WERI-Rb-1 (cell line): ENCODE data around the gene AOPEP.
A peak's percentile ranks its signal among the peaks of the same experiment; 100 is the strongest.

ENCODE experiments used
- DNase-seq: peaks from one replicate; pipeline ENCODE4 v3.0.0-alpha.2; 2020
- H3K27ac ChIP-seq: fragments of 250-450 bp; sonication (Bioruptor Pico); 2 replicates; pipeline ENCODE4 v1.5.1; 2020; ENCODE audit warnings: mild to moderate bottlenecking, moderate library complexity
- H3K27me3 ChIP-seq: fragments of 250-450 bp; sonication (Bioruptor Pico); 2 replicates; pipeline ENCODE4 v1.5.1; 2021; ENCODE audit warnings: mild to moderate bottlenecking, low read depth, moderate library complexity; ENCODE audit not compliant: insufficient read depth, severe bottlenecking
- H3K36me3 ChIP-seq: fragments of 250-450 bp; sonication (Bioruptor Pico); 2 replicates; pipeline ENCODE4 v1.5.1; 2020; ENCODE audit warnings: mild to moderate bottlenecking, moderate library complexity
- H3K4me3 ChIP-seq: 2 replicates; pipeline ENCODE4 v1.5.1; 2011; ENCODE audit warnings: low read depth, mild to moderate bottlenecking, control low read depth, low read length
- H3K9me3 ChIP-seq: fragments of 250-450 bp; sonication (Bioruptor Pico); 2 replicates; pipeline ENCODE4 v1.5.1; 2021; ENCODE audit warnings: mild to moderate bottlenecking, moderate library complexity; ENCODE audit not compliant: severe bottlenecking
- TF ChIP-seq, protein P1 (sequence below): IDR thresholded peaks from 2 replicates; pipeline ENCODE4 v1.5.1; 2011; ENCODE audit warnings: low read depth, mild to moderate bottlenecking, control low read depth, inconsistent platforms, low read length

The AOPEP gene

DNA sequence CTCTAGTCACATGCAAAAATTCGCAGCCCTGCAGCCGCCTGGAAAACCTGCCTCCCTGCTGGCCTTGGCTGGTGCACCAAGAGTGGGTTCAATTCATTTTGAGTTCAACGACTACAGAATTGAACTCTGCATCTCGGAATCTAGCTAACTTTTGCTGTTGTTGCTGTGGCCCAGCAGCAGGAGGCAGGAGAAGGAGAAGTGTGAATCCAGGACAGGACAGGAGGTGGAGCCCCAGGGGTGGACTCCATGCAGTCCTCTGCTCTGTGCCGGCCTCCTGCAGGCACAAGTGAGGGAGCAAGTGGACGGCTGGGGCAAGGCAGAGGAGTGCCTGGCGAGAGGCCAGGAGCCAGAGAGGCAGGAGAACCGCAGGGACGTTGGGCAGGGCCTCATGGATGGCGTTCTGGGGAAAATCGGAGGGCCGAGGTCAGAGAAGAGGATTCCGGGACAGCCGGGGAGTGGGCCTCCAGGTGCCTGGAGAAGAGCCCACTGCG, 376.8 kb downstream of the AOPEP start:
- no peak overlapping the region for H3K27ac ChIP-seq
- H3K9me3 ChIP-seq, result no peaks in the 10 kb centered on the region
- TF ChIP-seq, protein P1, sequence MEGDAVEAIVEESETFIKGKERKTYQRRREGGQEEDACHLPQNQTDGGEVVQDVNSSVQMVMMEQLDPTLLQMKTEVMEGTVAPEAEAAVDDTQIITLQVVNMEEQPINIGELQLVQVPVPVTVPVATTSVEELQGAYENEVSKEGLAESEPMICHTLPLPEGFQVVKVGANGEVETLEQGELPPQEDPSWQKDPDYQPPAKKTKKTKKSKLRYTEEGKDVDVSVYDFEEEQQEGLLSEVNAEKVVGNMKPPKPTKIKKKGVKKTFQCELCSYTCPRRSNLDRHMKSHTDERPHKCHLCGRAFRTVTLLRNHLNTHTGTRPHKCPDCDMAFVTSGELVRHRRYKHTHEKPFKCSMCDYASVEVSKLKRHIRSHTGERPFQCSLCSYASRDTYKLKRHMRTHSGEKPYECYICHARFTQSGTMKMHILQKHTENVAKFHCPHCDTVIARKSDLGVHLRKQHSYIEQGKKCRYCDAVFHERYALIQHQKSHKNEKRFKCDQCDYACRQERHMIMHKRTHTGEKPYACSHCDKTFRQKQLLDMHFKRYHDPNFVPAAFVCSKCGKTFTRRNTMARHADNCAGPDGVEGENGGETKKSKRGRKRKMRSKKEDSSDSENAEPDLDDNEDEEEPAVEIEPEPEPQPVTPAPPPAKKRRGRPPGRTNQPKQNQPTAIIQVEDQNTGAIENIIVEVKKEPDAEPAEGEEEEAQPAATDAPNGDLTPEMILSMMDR, result peak; percentile 74
- peaks cover 59% of the 10 kb centered on the region for H3K36me3 ChIP-seq
- H3K27me3 ChIP-seq, result no peaks in the 10 kb centered on the region
- peak; percentile 53 for DNase-seq
- H3K4me3 ChIP-seq, result no peak overlapping the region

DNA sequence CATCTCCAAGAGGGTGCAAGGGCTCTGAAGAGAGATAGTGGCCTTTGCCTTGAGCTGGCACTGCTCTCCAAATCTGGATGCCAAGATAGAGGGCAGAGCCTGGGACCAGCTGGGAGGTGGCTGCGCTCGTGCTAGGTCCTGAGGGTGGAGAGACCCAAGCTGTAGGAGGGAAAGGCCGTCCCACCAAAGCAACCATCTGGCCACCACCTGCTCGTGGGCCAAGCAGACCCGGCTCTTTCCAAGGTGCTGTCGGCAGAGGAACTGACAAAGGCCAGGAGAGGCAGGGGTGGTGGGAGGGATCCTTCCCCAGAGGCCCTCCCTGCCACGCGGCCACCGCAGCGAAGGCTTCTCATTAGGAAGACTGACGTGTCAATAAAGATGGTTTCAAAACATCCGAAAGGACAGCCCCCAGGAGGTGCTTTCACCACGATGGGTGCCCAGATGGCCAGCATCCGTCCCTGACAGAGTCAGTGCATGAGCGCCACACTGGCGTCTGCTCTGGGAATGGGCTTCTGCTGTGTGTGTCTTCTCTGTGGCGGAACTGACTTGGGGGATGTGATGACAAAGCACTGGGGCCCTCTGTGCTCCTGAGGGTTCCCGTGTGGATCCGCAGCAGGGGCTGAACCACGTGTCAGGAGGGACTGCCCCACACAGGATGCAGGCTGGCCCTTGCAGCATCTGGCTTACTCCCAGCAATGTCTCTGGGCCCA, 377.5 kb downstream of the AOPEP start:
- H3K36me3 ChIP-seq, result peaks cover 60% of the 10 kb centered on the region
- no peak overlapping the region for H3K27ac ChIP-seq
- no peak for DNase-seq
- H3K4me3 ChIP-seq, result no peak overlapping the region
- H3K27me3 ChIP-seq, result no peaks in the 10 kb centered on the region
- TF ChIP-seq, protein P1, result no peak
- H3K9me3 ChIP-seq, result no peaks in the 10 kb centered on the region

DNA sequence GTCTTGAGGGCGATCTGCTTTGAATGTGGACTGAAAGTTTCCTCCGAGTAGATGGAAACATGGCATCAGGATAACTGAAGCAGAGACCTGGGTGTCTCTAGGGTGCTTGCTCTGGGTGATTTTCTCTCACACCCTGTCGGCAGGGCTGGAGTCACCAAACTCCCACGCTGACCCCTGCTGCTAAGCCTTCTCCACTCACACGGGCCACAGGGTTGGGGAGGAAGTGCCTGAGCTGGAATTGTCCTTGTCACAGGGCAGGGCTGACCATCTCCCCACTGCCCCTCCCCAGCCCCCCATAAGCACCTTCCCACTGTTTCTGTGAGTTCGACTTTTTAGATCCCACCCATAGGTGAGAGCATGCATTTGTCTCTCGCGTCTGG, 378.1 kb downstream of the AOPEP start:
- Histone ChIP-seq H3K27ac (no peak overlapping the region), H3K9me3 (no peaks in the 10 kb centered on the region), H3K4me3 (no peak overlapping the region), H3K27me3 (no peaks in the 10 kb centered on the region), H3K36me3 (peaks cover 58% of the 10 kb centered on the region)
- TF ChIP-seq, protein P1, result 0 out of 2 replicates have a peak, but pooled peaks have one; percentile 4
- no peak for DNase-seq

DNA sequence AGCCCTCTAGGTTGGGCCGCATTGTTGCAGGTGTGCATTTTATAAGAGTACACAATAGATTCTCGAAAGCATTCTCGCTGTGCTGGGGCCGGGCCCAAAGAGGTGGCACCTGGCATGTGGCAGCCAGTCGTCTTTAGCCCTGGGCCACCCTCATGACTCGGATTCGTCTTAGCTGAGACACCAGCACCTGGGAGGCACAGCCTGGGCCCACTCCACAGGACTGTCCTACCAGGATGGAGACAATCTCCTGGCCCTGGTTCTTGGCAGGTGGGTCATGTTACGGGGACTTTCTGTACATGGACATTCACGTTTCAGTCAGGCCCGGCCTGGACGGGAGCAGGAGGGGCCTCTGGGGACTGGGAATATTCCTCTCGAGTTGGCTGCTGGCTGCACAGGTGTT, 378.5 kb downstream of the AOPEP start:
- DNase-seq, result no peak
- Histone ChIP-seq H3K36me3 (peaks cover 57% of the 10 kb centered on the region), H3K4me3 (no peak overlapping the region), H3K27ac (no peak overlapping the region; the same call in 1 of the 2 replicates), H3K27me3 (no peaks in the 10 kb centered on the region), H3K9me3 (no peaks in the 10 kb centered on the region)
- TF ChIP-seq, protein P1, result no peak

DNA sequence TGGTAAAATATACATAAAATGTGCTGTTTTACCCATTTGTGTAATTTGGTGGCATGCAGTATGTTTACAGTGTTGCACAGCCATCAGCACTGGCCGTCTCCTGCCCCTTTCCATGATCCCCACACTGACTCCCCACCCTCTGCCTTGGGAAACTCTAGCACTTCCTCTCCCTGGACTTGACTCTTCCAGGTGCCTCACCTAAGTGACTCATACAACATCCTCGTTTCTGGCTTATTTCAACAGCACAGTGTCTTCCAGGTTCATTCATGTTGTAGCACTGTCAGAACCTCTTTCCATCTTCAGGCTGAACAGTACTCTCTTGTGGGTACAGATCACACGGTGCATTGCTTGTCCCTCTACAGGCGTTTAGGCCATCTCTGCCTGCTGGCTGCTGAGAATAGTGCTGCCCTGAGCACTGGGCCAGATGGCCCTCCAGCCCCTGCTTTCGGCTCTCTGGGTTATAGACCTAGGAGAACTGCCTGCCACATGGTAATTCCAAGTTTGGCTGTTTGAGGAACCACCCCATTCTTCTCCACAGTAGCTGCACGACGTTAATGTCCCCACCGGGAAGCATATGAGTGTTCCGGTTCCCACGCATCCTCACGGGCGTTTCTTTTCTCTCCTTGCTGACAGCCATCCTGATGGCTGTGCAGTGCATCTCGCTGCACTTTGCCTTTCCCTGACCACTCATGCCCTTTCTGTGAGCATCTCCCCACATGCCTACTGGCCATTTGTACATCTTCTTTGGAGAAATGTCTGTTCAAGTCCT, 379.2 kb downstream of the AOPEP start:
- peaks cover 52% of the 10 kb centered on the region for H3K36me3 ChIP-seq
- no peak overlapping the region for H3K4me3 ChIP-seq
- H3K27me3 ChIP-seq, result no peaks in the 10 kb centered on the region
- DNase-seq, result no peak
- no peak overlapping the region for H3K27ac ChIP-seq
- TF ChIP-seq, protein P1, result no peak
- H3K9me3 ChIP-seq, result no peaks in the 10 kb centered on the region
